ENCODE results near the gene SLC24A4. TPM values are rescaled to one million over a fixed set of nuclear protein-coding genes. Genes with fewer than 3 reads are reported as not detected.

SLC24A4 gene
- total RNA-seq, 1 experiment from 2014 or later, result not detected

DNA sequence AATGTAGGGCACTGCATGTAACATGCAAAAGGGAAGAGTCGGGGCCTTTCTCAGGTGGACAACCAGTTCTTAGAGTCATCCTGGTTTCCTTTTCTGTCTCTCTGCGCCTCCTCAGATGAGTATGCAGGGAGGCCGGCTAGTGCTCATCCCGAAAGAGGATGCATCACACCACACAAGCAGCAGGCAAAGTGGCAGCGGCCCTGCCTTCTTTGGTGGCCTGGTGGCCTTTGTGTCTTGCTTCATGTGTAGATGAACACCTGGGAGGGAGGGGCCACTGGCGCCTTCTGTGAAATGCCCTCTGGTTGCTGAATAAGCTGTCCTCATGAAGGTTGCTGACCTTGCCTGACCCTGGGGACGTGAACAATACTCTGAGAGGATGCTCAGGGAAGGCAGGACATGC is 18.0 kb downstream of the SLC24A4 start:
- Histone ChIP-seq H3K79me2 (ENCODE audit: insufficient read depth, low read length) (no peaks in the 10 kb centered on the region), H3K9me3 (ENCODE audit: control insufficient read depth in 1 of 2, insufficient read depth in 1 of 2, low read depth in 1 of 2, low read length in 2 of 2) (peaks cover 0 to 5% of the 10 kb centered on the region in 2 experiments; a peak in 1 of 4 replicates), H3K27ac (ENCODE audit: low read depth, low read length) (no peak overlapping the region), H2AFZ (ENCODE audit: low read depth, low read length, poor library complexity, severe bottlenecking) (no peak overlapping the region), H3K36me3 (ENCODE audit: control insufficient read depth in 1 of 2, insufficient read depth in 2 of 2, low read length in 2 of 2) (no peaks in the 10 kb centered on the region), H3K9ac (ENCODE audit: low read length) (no peak overlapping the region), H3K9me2 (ENCODE audit: insufficient read depth) (no peaks in the 10 kb centered on the region), H3K27me3 (ENCODE audit: insufficient read depth, low read length) (no peaks in the 10 kb centered on the region), H3K4me1 (ENCODE audit: control insufficient read depth in 1 of 2, insufficient read depth in 2 of 2, low read length in 2 of 2) (no peaks in the 10 kb centered on the region), H4K20me1 (ENCODE audit: insufficient read depth) (no peaks in the 10 kb centered on the region), H3K4me3 (replicated peaks in 1 of 2; ENCODE audit: low read depth in 1 of 2, low read length in 2 of 2) (no peak overlapping the region), H3K4me2 (ENCODE audit: low read length) (no peak overlapping the region)
- TF ChIP-seq SRF (IDR thresholded peaks at IDR 0.05; ENCODE audit: low read depth), result no peak
- TF ChIP-seq POLR2AphosphoS5 (IDR thresholded peaks at IDR 0.05; ENCODE audit: low read depth, low read length), result no peak
- no peak for TF ChIP-seq ZFX (IDR thresholded peaks at IDR 0.05)
- no peak for TF ChIP-seq SIN3A (IDR thresholded peaks at IDR 0.05; ENCODE audit: low read depth)
- TF ChIP-seq EGR1 (IDR thresholded peaks at IDR 0.05; ENCODE audit: low read depth), result no peak
- TF ChIP-seq YY1 (IDR thresholded peaks at IDR 0.05; ENCODE audit: extremely low read depth, insufficient replicate concordance, low read depth, low read length), result no peak
- TF ChIP-seq, protein P1, sequence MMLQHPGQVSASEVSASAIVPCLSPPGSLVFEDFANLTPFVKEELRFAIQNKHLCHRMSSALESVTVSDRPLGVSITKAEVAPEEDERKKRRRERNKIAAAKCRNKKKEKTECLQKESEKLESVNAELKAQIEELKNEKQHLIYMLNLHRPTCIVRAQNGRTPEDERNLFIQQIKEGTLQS (IDR thresholded peaks at IDR 0.05), result no peak
- TF ChIP-seq, protein P2, sequence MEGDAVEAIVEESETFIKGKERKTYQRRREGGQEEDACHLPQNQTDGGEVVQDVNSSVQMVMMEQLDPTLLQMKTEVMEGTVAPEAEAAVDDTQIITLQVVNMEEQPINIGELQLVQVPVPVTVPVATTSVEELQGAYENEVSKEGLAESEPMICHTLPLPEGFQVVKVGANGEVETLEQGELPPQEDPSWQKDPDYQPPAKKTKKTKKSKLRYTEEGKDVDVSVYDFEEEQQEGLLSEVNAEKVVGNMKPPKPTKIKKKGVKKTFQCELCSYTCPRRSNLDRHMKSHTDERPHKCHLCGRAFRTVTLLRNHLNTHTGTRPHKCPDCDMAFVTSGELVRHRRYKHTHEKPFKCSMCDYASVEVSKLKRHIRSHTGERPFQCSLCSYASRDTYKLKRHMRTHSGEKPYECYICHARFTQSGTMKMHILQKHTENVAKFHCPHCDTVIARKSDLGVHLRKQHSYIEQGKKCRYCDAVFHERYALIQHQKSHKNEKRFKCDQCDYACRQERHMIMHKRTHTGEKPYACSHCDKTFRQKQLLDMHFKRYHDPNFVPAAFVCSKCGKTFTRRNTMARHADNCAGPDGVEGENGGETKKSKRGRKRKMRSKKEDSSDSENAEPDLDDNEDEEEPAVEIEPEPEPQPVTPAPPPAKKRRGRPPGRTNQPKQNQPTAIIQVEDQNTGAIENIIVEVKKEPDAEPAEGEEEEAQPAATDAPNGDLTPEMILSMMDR (IDR thresholded peaks at IDR 0.05 in 2 of 3, conservative IDR thresholded peaks at IDR 0.05 in 1 of 3; ENCODE audit: borderline replicate concordance in 1 of 3, insufficient read depth in 1 of 3, low read depth in 2 of 3, low read length in 2 of 3), result no peak
- TF ChIP-seq POLR2A (IDR thresholded peaks at IDR 0.05; ENCODE audit: borderline replicate concordance, extremely low read depth, insufficient read depth, insufficient read length), result no peak
- TF ChIP-seq JUND (IDR thresholded peaks at IDR 0.05), result no peak
- no peak for TF ChIP-seq ZNF274 (IDR thresholded peaks at IDR 0.05; ENCODE audit: low read depth, low read length)
- no peak for TF ChIP-seq CBX3 (IDR thresholded peaks at IDR 0.05; ENCODE audit: low read depth)
- TF ChIP-seq TCF7L2 (IDR thresholded peaks at IDR 0.05; ENCODE audit: borderline replicate concordance, extremely low read depth, insufficient read depth, insufficient read length), result no peak
- TF ChIP-seq SP1 (IDR thresholded peaks at IDR 0.05; ENCODE audit: low read depth), result no peak
- TF ChIP-seq, protein P3, sequence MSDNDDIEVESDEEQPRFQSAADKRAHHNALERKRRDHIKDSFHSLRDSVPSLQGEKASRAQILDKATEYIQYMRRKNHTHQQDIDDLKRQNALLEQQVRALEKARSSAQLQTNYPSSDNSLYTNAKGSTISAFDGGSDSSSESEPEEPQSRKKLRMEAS (IDR thresholded peaks at IDR 0.05), result no peak
- TF ChIP-seq, protein P4, sequence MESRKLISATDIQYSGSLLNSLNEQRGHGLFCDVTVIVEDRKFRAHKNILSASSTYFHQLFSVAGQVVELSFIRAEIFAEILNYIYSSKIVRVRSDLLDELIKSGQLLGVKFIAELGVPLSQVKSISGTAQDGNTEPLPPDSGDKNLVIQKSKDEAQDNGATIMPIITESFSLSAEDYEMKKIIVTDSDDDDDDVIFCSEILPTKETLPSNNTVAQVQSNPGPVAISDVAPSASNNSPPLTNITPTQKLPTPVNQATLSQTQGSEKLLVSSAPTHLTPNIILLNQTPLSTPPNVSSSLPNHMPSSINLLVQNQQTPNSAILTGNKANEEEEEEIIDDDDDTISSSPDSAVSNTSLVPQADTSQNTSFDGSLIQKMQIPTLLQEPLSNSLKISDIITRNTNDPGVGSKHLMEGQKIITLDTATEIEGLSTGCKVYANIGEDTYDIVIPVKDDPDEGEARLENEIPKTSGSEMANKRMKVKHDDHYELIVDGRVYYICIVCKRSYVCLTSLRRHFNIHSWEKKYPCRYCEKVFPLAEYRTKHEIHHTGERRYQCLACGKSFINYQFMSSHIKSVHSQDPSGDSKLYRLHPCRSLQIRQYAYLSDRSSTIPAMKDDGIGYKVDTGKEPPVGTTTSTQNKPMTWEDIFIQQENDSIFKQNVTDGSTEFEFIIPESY (IDR thresholded peaks at IDR 0.05; ENCODE audit: extremely low read depth, insufficient replicate concordance, low read length), result no peak
- no peak for TF ChIP-seq EZH2 (IDR thresholded peaks at IDR 0.05)
- BruUV-seq (replicated peaks), result no TSS peak
- ATAC-seq (no peak), DNase-seq (ENCODE audit: low read depth, low spot score) (no peak)
- intact Hi-C loops (cut with micrococcal nuclease), result no loop called here
- POLR2A ChIA-PET, result no interaction called here
- CTCF ChIA-PET, result no interaction called here
- RAD21 ChIA-PET (ENCODE audit: low non-redundant PET in 1 of 2, low total read pairs in 2 of 2, uncharacterized antibody in 2 of 2, unreplicated experiment in 2 of 2), result no interaction called here
